Left ventricle myocardium superior (tissue), 1 donor: ENCODE data around the gene ANKHD1. TPM values are rescaled to one million over a fixed set of nuclear protein-coding genes. Genes with fewer than 3 reads are reported as not detected.

Experiments
- ATAC-seq: fragments of 200-7000 bp; cut with Tn5 transposase; one replicate; pipeline ENCODE4 v1.9.1; 2020; ENCODE audit warnings: mild to moderate bottlenecking, moderate library complexity
- DNase-seq: peaks from one replicate; pipeline ENCODE4 v3.0.0-alpha.2; 2020
- intact Hi-C: fragments of 100-400 bp; cut with micrococcal nuclease; formaldehyde crosslinking; loops from one replicate; pipeline ENCODE4 v1.11.0; 2022
- total RNA-seq: library from RNA; stranded (reverse); fragmentation: NEBNext Ultra II Directional; extraction: Animal tissue kit (Norgen Biotek cat#: 25700); gene quantifications from one replicate; pipeline ENCODE4 v1.2.1, GENCODE V29; 2021
- donor health status: DM: no; HTN: yes; CAD: no; lungs with severe emphysema.

The ANKHD1 gene
- total RNA-seq, 1 donor from 2014 or later = 66.1 TPM

GRCh38 chr5:140555747-140556312 lies 154.2 kb downstream of the ANKHD1 start:
- ATAC-seq = no peak
- intact Hi-C loops = no loop called here
- no peak for DNase-seq

GRCh38 chr5:140556438-140556837 lies 154.8 kb downstream of the ANKHD1 start:
- ATAC-seq (no peak), DNase-seq (no peak)
- intact Hi-C loops = no loop called here

- DNase-seq (peak; percentile 97), ATAC-seq (peak; percentile 95)
- intact Hi-C loops = no loop called here
Observed at GRCh38 chr5:140557136-140557805, 155.6 kb downstream of the ANKHD1 start, which contains the start of gene SRA1. Gene SRA1 (minus strand): TSS chr5:140557473. CDS start chr5:140557452, 21 bp downstream.

- no peak for DNase-seq
- intact Hi-C loops = no loop called here
- no peak for ATAC-seq
Observed at GRCh38 chr5:140557965-140558364, 156.3 kb downstream of the ANKHD1 start.

GRCh38 chr5:140558542-140558941 lies 156.9 kb downstream of the ANKHD1 start:
- no peak for ATAC-seq
- intact Hi-C loops = no loop called here
- no peak for DNase-seq

GRCh38 chr5:140560227-140560626 lies 158.6 kb downstream of the ANKHD1 start:
- ATAC-seq (no peak), DNase-seq (no peak)
- intact Hi-C loops = no loop called here

GRCh38 chr5:140561753-140562523 lies 160.3 kb downstream of the ANKHD1 start:
- intact Hi-C loops = no loop called here
- no peak for ATAC-seq
- DNase-seq = no peak

- DNase-seq (no peak), ATAC-seq (no peak)
- intact Hi-C loops = no loop called here
Observed at GRCh38 chr5:140563596-140563995, 162.0 kb downstream of the ANKHD1 start.

- intact Hi-C loops = no loop called here
- ATAC-seq (peak; percentile 94), DNase-seq (peak; percentile 96)
Observed at GRCh38 chr5:140564196-140565023, 162.8 kb downstream of the ANKHD1 start, which contains the start of the genes APBB3 and SLC35A4. Gene APBB3 (minus strand): TSS chr5:140564598. CDS start chr5:140564245, 353 bp downstream. Gene SLC35A4 (plus strand): TSS chr5:140564828. CDS start chr5:140567170, 2,342 bp downstream.

GRCh38 chr5:140565024-140565779 lies 163.6 kb downstream of the ANKHD1 start:
- no peak for DNase-seq
- ATAC-seq = no peak
- intact Hi-C loops = no loop called here

- intact Hi-C loops = no loop called here
- DNase-seq (no peak), ATAC-seq (no peak)
Observed at GRCh38 chr5:140565780-140566095, 164.1 kb downstream of the ANKHD1 start.

GRCh38 chr5:140566665-140567064 lies 165.0 kb downstream of the ANKHD1 start:
- no peak for ATAC-seq
- intact Hi-C loops = no loop called here
- no peak for DNase-seq

- DNase-seq = no peak
- ATAC-seq = no peak
- intact Hi-C loops = no loop called here
Observed at GRCh38 chr5:140567136-140567818, 165.6 kb downstream of the ANKHD1 start.

- ATAC-seq (no peak), DNase-seq (no peak)
- intact Hi-C loops = no loop called here
Observed at GRCh38 chr5:140567871-140568270, 166.2 kb downstream of the ANKHD1 start.

- intact Hi-C loops = no loop called here
- ATAC-seq = no peak
- DNase-seq = no peak
Observed at GRCh38 chr5:140568443-140569063, 166.9 kb downstream of the ANKHD1 start.

GRCh38 chr5:140569197-140569596 lies 167.6 kb downstream of the ANKHD1 start:
- no peak for ATAC-seq
- no peak for DNase-seq
- intact Hi-C loops = no loop called here

GRCh38 chr5:140570058-140570457 lies 168.4 kb downstream of the ANKHD1 start:
- intact Hi-C loops = loop anchor here (10.0 kb wide), 1 partner anchor 65 kb away; the partner anchor contains the start of genes CD14 and TMCO6
- no peak for DNase-seq
- ATAC-seq = no peak

GRCh38 chr5:140570488-140570887 lies 168.9 kb downstream of the ANKHD1 start:
- intact Hi-C loops = loop anchor here (10.0 kb wide), 1 partner anchor 64 kb away; the partner anchor contains the start of genes CD14 and TMCO6
- no peak for DNase-seq
- no peak for ATAC-seq
